RWPE1 (cell line): Measurements from ENCODE around the gene PODXL.

ENCODE experiments used
- CTCF ChIA-PET: fragments of 350-600 bp; sonication (Branson Sonifier 250); formaldehyde crosslinking; extraction: SDS; loops from one replicate; lab custom pipeline; 2021; lab: Yijun Ruan, JAX
- POLR2A ChIA-PET: fragments of 400-600 bp; formaldehyde crosslinking; extraction: SDS; loops from one replicate; lab custom pipeline; 2020; ENCODE audit warnings: antibody characterized with exemption; ENCODE audit not compliant: low non-redundant PET; lab: Yijun Ruan, JAX
- DNase-seq: peaks from one replicate; pipeline ENCODE4 v3.0.0; 2012; ENCODE audit warnings: low spot score
- H3K27ac ChIP-seq: fragments of 450-650 bp; 2 replicates; pipeline ENCODE4 v1.5.1; 2017
- CTCF ChIP-seq: fragments of 450-650 bp; conservative IDR thresholded peaks from 2 replicates; pipeline ENCODE4 v1.5.1; 2017; ENCODE audit warnings: low read depth, mild to moderate bottlenecking

PODXL gene

DNA sequence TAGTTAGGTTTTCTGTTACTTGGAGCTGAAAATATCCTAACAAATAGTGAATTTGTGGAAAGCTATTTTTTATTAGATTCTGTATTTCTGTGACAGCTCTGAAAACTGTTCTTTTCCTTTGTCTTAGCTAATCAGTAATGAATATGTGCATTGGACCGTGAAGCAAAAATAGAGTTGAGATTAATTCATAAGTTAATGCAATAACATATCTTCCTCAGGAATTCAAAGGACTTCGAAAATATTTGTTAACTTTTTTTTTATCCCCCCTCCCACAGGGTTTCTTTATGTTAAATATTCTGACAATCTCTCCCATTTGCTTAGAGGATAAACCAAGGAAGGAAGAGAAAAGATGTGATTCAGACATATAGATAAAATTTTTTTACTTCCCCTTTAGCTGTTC, 101.4 kb downstream of the PODXL start:
- ChIA-PET POLR2A (no interaction called here), CTCF (no interaction called here)

DNA sequence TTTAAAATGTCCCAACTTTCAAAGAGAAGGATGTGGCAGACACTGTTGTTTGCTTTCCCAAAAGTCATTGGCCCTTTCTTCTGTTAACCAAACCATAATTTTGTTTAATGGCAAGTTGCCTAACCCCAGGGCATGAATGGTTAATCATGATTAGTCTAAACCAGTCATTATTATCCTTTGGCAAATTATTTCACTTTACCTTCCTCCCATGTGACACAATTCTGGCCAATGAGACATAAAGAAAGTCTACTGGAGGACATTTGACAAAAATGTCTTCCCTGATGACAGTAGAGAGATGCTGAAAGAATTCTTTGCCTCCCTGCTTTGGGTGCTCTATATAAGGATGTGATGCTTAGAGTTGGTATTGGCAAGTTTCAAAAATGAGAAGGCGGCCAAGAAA, 101.9 kb downstream of the PODXL start:
- ChIA-PET CTCF (no interaction called here), POLR2A (no interaction called here)
- DNase-seq: no peak
- no peak overlapping the region for H3K27ac ChIP-seq
- no peak for TF ChIP-seq CTCF

More for the DNA sequence above, 101.4 kb downstream of the PODXL start:
- TF ChIP-seq CTCF: no peak
- no peak for DNase-seq
- no peak overlapping the region for H3K27ac ChIP-seq
